Measurements from ENCODE around the gene EID2. TPM values are rescaled to one million over a fixed set of nuclear protein-coding genes. Genes with fewer than 3 reads are reported as not detected.
A peak's percentile ranks its signal among the peaks of the same experiment; 100 is the strongest.

EID2 gene
- total RNA-seq, 6 donors from 2014 or later = 9.4 to 24.2 (median 16.2) TPM

GRCh38 chr19:39546599-39546998 lies 6.6 kb upstream of the EID2 start:
- no peak overlapping the region for H3K27ac ChIP-seq
- peaks cover 0 to 1% (median 0%) of the 10 kb centered on the region in 4 donors for H3K4me1 ChIP-seq
- TF ChIP-seq POLR2A (IDR thresholded peaks at IDR 0.05) (no peak), EP300 (IDR thresholded peaks at IDR 0.05) (no peak), POLR2AphosphoS5 (IDR thresholded peaks at IDR 0.05) (no peak), CTCF (IDR thresholded peaks at IDR 0.05) (no peak)
- H3K4me3 ChIP-seq = no peak overlapping the region
- no peak for ATAC-seq (ENCODE audit: low FRiP score in 2 of 2)
- no peak for DNase-seq
- H3K27me3 ChIP-seq = no peaks in the 10 kb centered on the region
- H3K36me3 ChIP-seq = no peaks in the 10 kb centered on the region
- WGBS, 2 donors = 62 to 66% methylated on average over 8 of the region's 8 CpGs
- no peaks in the 10 kb centered on the region for H3K9me3 ChIP-seq

- H3K36me3 ChIP-seq = no peaks in the 10 kb centered on the region
- H3K27ac ChIP-seq = no peak overlapping the region
- 30 to 42% methylated on average over 1 of the region's 1 CpG for WGBS, 2 donors
- H3K9me3 ChIP-seq = no peaks in the 10 kb centered on the region
- TF ChIP-seq POLR2AphosphoS5 (IDR thresholded peaks at IDR 0.05) (no peak), POLR2A (IDR thresholded peaks at IDR 0.05) (no peak), CTCF (IDR thresholded peaks at IDR 0.05) (no peak)
- no peaks in the 10 kb centered on the region for H3K27me3 ChIP-seq
- no peak overlapping the region for H3K4me3 ChIP-seq
- ATAC-seq (ENCODE audit: low FRiP score in 2 of 2) (no peak), DNase-seq (no peak)
- peaks cover 0 to 7% (median 2%) of the 10 kb centered on the region in 4 donors for H3K4me1 ChIP-seq
Measured at GRCh38 chr19:39544911-39545310, 5.0 kb upstream of the EID2 start.

- H3K27ac ChIP-seq = no peak overlapping the region
- no peak for ATAC-seq (ENCODE audit: low FRiP score in 2 of 2)
- no peak for DNase-seq
- no peak overlapping the region for H3K4me3 ChIP-seq
- no peaks in the 10 kb centered on the region for H3K27me3 ChIP-seq
- WGBS, 2 donors = 86 to 87% methylated on average over 7 of the region's 7 CpGs
- TF ChIP-seq POLR2A (IDR thresholded peaks at IDR 0.05) = no peak
- no peaks in the 10 kb centered on the region for H3K9me3 ChIP-seq
- no peaks in the 10 kb centered on the region for H3K36me3 ChIP-seq
- peaks cover 0 to 7% (median 2%) of the 10 kb centered on the region in 4 donors for H3K4me1 ChIP-seq
Measured at GRCh38 chr19:39544226-39544903, 4.4 kb upstream of the EID2 start.

- WGBS, 2 donors = 83 to 84% methylated on average over 3 of the region's 3 CpGs
- H3K27me3 ChIP-seq = no peaks in the 10 kb centered on the region
- ATAC-seq (ENCODE audit: low FRiP score in 2 of 2) = no peak
- no peaks in the 10 kb centered on the region for H3K9me3 ChIP-seq
- no peak overlapping the region for H3K4me3 ChIP-seq
- no peak for DNase-seq
- no peak overlapping the region for H3K27ac ChIP-seq
- TF ChIP-seq EP300 (IDR thresholded peaks at IDR 0.05) (no peak), CTCF (IDR thresholded peaks at IDR 0.05) (no peak), POLR2AphosphoS5 (IDR thresholded peaks at IDR 0.05) (no peak), POLR2A (IDR thresholded peaks at IDR 0.05) (no peak)
- peaks cover 8 to 13% (median 11%) of the 10 kb centered on the region in 4 donors for H3K4me1 ChIP-seq
- no peaks in the 10 kb centered on the region for H3K36me3 ChIP-seq
Measured at GRCh38 chr19:39543477-39543857, 3.5 kb upstream of the EID2 start.

- Histone ChIP-seq H3K27ac (peak overlapping the region in 1 of 4 donors; percentile 57), H3K4me3 (no peak overlapping the region), H3K4me1 (peaks cover 12 to 24% (median 19%) of the 10 kb centered on the region in 4 donors), H3K36me3 (no peaks in the 10 kb centered on the region), H3K9me3 (no peaks in the 10 kb centered on the region), H3K27me3 (no peaks in the 10 kb centered on the region)
- DNase-seq = no peak
- TF ChIP-seq CTCF (IDR thresholded peaks at IDR 0.05) (no peak), POLR2A (IDR thresholded peaks at IDR 0.05) (no peak), POLR2AphosphoS5 (IDR thresholded peaks at IDR 0.05) (no peak), EP300 (IDR thresholded peaks at IDR 0.05) (no peak)
- 49 to 57% methylated on average over 2 of the region's 2 CpGs for WGBS, 2 donors
- no peak for ATAC-seq (ENCODE audit: low FRiP score in 2 of 2)
Measured at GRCh38 chr19:39542206-39542605, 2.2 kb upstream of the EID2 start.

All from upper lobe of left lung (tissue), 6 donors.